Inflammatory macrophage treated with lipopolysaccharide for 4 hours (primary cell): ENCODE measurements around the gene LRFN4.

Source experiments
- DNase-seq: peaks from one replicate; pipeline ENCODE4 v3.0.0-alpha.2; 2020

Gene LRFN4

GRCh38 chr11:66874232-66874631, 17.4 kb downstream of the LRFN4 start:
- DNase-seq: peak; percentile 16

- no peak for DNase-seq
Measured at GRCh38 chr11:66875378-66875777, 18.5 kb downstream of the LRFN4 start.

GRCh38 chr11:66877588-66878385, 20.9 kb downstream of the LRFN4 start:
- no peak for DNase-seq

- DNase-seq: no peak
Measured at GRCh38 chr11:66878474-66878873, 21.6 kb downstream of the LRFN4 start.

- DNase-seq: no peak
Measured at GRCh38 chr11:66879000-66879399, 22.1 kb downstream of the LRFN4 start.

GRCh38 chr11:66879583-66879982, 22.7 kb downstream of the LRFN4 start:
- no peak for DNase-seq

GRCh38 chr11:66879999-66880398, 23.1 kb downstream of the LRFN4 start:
- DNase-seq: no peak

GRCh38 chr11:66880496-66881450, 23.9 kb downstream of the LRFN4 start:
- DNase-seq: no peak

- DNase-seq: no peak
Measured at GRCh38 chr11:66881451-66881835, 24.6 kb downstream of the LRFN4 start.

GRCh38 chr11:66881927-66882452, 25.1 kb downstream of the LRFN4 start:
- DNase-seq: no peak

- no peak for DNase-seq
Measured at GRCh38 chr11:66882561-66883015, 25.7 kb downstream of the LRFN4 start.

- DNase-seq: peak; percentile 59
Measured at GRCh38 chr11:66883016-66883965, 26.4 kb downstream of the LRFN4 start.

- no peak for DNase-seq
Measured at GRCh38 chr11:66884443-66884842, 27.6 kb downstream of the LRFN4 start.

- no peak for DNase-seq
Measured at GRCh38 chr11:66885469-66885868, 28.6 kb downstream of the LRFN4 start.

GRCh38 chr11:66885950-66886440, 29.1 kb downstream of the LRFN4 start:
- DNase-seq: no peak

GRCh38 chr11:66886671-66887221, 29.9 kb downstream of the LRFN4 start:
- DNase-seq: no peak

- no peak for DNase-seq
Measured at GRCh38 chr11:66887526-66887925, 30.7 kb downstream of the LRFN4 start.

- no peak for DNase-seq
Measured at GRCh38 chr11:66888282-66888681, 31.4 kb downstream of the LRFN4 start.

- no peak for DNase-seq
Measured at GRCh38 chr11:66889960-66890359, 33.1 kb downstream of the LRFN4 start.

GRCh38 chr11:66891851-66892660, 35.2 kb downstream of the LRFN4 start:
- DNase-seq: peak; percentile 56

- peak; percentile 9 for DNase-seq
Measured at GRCh38 chr11:66892911-66893310, 36.0 kb downstream of the LRFN4 start.
